Upper lobe of right lung (tissue), 1 donor: Measurements from ENCODE around the gene CUL2. TPM values are rescaled to one million over a fixed set of nuclear protein-coding genes. Genes with fewer than 3 reads are reported as not detected.

Source experiments
- ATAC-seq: fragments of 200-7000 bp; cut with Tn5 transposase; one replicate; pipeline ENCODE4 v1.9.1; 2020; ENCODE audit warnings: mild to moderate bottlenecking, moderate library complexity
- DNase-seq: peaks from one replicate; pipeline ENCODE4 v3.0.0-alpha.2; 2020
- H3K27ac ChIP-seq: fragments of 200-600 bp; one replicate; pipeline ENCODE4 v1.8.0; 2022
- H3K27me3 ChIP-seq: fragments of 200-600 bp; one replicate; pipeline ENCODE4 v1.8.0; 2022; ENCODE audit warnings: mild to moderate bottlenecking
- H3K36me3 ChIP-seq: fragments of 200-600 bp; one replicate; pipeline ENCODE4 v1.8.0; 2022
- H3K4me1 ChIP-seq: fragments of 200-600 bp; one replicate; pipeline ENCODE4 v1.8.0; 2022
- H3K4me3 ChIP-seq: fragments of 200-600 bp; one replicate; pipeline ENCODE4 v1.8.0; 2022; ENCODE audit warnings: mild to moderate bottlenecking
- H3K9me3 ChIP-seq: fragments of 200-600 bp; one replicate; pipeline ENCODE4 v1.8.0; 2022
- intact Hi-C: fragments of 100-400 bp; cut with DNase I; formaldehyde crosslinking; loops from one replicate; pipeline ENCODE4 v1.11.0; 2022
- total RNA-seq: library from RNA; stranded (reverse); fragmentation: NEBNext Ultra II Directional; extraction: Animal tissue kit (Norgen Biotek cat#: 25700); gene quantifications from one replicate; pipeline ENCODE4 v1.2.1, GENCODE V29; 2021
- TF ChIP-seq, protein P1 (sequence below): fragments of 200-600 bp; IDR thresholded peaks from one replicate; pipeline ENCODE4 v1.8.0; 2022; ENCODE audit warnings: antibody characterized with exemption
- donor health status: DM: no; HTN: yes; CAD: no; lungs with severe emphysema.

CUL2 gene
- total RNA-seq, 1 donor from 2014 or later, result 33.0 TPM

DNA sequence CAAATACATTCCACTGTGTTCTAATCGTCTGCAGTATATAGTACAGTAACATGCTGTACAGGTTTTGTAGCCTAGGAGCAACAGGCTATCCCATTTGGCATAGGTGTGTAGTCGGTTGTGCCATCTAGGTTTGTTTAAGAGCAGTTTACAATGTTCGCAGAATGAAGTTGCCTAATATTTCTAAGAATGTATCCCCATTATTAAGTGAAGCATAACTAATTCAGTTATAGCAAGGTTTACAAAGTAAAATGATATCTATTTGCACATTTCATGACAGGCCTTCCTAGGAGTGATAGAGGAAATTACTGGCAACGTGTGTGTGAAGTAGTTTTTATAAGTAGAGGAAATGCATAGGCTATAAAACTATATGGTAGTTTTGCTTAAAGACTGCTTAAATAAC lies 40.5 kb upstream of the CUL2 start:
- ATAC-seq, result no peak
- H3K4me1 ChIP-seq, result peaks cover 21% of the 10 kb centered on the region
- intact Hi-C loops, result no loop called here
- H3K4me3 ChIP-seq, result no peak overlapping the region
- H3K27ac ChIP-seq, result no peak overlapping the region
- no peaks in the 10 kb centered on the region for H3K36me3 ChIP-seq
- no peaks in the 10 kb centered on the region for H3K9me3 ChIP-seq
- no peaks in the 10 kb centered on the region for H3K27me3 ChIP-seq
- TF ChIP-seq, protein P1, sequence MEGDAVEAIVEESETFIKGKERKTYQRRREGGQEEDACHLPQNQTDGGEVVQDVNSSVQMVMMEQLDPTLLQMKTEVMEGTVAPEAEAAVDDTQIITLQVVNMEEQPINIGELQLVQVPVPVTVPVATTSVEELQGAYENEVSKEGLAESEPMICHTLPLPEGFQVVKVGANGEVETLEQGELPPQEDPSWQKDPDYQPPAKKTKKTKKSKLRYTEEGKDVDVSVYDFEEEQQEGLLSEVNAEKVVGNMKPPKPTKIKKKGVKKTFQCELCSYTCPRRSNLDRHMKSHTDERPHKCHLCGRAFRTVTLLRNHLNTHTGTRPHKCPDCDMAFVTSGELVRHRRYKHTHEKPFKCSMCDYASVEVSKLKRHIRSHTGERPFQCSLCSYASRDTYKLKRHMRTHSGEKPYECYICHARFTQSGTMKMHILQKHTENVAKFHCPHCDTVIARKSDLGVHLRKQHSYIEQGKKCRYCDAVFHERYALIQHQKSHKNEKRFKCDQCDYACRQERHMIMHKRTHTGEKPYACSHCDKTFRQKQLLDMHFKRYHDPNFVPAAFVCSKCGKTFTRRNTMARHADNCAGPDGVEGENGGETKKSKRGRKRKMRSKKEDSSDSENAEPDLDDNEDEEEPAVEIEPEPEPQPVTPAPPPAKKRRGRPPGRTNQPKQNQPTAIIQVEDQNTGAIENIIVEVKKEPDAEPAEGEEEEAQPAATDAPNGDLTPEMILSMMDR, result no peak
- DNase-seq, result no peak

DNA sequence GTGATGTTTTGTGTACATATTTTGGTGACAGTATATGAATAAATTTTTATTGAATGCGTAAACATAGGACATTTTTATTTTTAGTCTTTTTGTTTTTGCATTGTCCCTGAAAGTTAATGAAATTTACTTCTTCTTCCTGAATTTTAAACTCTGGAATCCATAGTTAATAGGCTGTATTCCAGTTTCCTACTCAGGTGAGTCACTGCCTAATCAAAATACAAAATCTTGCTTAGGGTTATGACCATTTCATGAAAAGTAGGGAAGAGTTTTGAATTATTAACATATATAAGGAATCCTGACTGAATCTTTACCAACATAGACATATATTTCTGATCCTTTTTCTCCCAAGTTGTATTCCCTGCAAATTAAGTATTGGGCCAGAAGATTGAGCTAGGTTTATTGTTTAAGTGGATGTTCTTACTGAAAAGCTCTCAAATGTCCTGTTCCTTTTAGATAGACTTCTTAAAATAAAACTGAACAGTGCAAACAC lies 39.1 kb upstream of the CUL2 start:
- ATAC-seq, result no peak
- Histone ChIP-seq H3K27me3 (no peaks in the 10 kb centered on the region), H3K9me3 (no peaks in the 10 kb centered on the region), H3K27ac (no peak overlapping the region), H3K4me3 (no peak overlapping the region), H3K4me1 (peaks cover 21% of the 10 kb centered on the region), H3K36me3 (no peaks in the 10 kb centered on the region)
- TF ChIP-seq, protein P1, result no peak
- DNase-seq, result no peak
- intact Hi-C loops, result no loop called here

DNA sequence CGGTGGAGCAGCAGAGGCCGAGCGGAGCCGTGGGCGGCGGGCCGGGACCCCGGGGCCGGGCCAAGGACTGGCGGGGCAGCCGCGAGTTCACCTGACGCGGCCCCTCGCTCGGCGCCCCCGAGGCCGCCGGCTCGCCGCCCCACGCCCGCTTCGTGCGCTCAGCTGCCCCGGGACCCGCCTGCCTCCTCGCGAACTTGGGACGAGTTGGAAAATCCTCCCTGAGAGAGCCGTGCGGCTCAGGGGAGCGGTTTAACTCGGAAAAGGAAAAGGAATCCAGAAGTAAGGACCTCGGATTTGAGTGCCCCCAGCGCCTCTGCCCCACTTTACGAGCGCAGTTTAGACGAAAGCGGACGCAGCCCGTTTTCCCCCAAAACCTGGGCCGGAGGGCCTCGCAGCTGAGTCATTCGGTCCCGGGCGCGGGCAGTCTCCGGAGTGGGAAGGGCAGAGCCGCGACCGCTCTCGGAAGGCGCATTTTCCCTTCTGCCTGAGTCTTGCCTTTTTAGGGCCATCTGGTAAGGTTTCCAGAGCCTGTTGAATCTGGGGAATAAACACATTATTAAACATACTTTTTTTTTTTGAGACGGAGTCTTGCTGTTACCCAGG lies 37.2 kb upstream of the CUL2 start:
- peak overlapping the region; percentile 97 for H3K27ac ChIP-seq
- H3K27me3 ChIP-seq, result no peaks in the 10 kb centered on the region
- peak; percentile 86 for DNase-seq
- H3K36me3 ChIP-seq, result no peaks in the 10 kb centered on the region
- peak; percentile 13 for ATAC-seq
- H3K9me3 ChIP-seq, result no peaks in the 10 kb centered on the region
- TF ChIP-seq, protein P1, result no peak
- intact Hi-C loops, result no loop called here
- peak overlapping the region; percentile 64 for H3K4me3 ChIP-seq
- H3K4me1 ChIP-seq, result peaks cover 21% of the 10 kb centered on the region

DNA sequence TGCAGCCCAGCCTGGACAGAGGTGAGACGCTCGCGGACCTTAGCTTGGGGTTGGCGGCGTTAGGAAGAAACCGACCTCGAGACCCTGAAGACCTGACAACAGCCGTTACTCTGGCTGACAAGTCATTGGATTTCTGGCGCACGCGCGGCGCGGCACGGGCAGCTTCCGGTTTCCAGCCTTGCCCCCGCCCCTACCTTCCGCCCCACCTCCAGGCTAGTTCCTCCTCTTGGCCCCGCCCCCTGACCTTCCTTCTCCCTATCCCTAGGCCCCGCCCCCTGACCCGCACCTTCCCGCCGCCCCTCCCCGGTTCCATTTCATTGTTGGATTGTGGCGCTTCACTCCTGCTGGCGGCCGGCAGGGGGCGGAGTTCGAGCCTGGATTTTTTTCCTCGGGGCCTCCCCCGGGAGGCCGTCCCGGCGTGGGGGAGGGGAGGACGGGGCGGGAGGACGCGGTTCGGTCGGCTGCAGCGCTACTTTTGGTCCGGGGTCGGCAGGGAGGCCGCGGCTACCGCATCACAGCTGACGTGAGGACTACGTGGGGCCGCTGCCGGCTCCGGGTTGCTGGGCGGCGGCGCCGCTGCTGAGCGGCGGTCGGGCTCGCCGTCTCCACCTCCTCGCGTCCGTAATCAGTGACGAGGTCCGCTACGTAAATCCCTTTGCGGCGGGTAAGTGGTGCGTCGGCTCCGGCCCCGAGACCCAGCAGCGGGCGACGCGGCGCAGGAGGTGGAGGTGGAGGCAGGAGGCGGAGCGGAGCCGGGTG lies 36.6 kb upstream of the CUL2 start, which contains the start of gene CREM:
CREM (plus strand) TSS at position 317 of the 759 bp plus-strand sequence. CDS start 10,990 bp downstream, outside the sequence.
- H3K4me3 ChIP-seq, result peak within 1 kb of the TSS; percentile 64
- DNase-seq, result peak; percentile 100
- ATAC-seq, result peak; percentile 97
- TF ChIP-seq, protein P1, result peak; percentile 84
- H3K27me3 ChIP-seq, result no peaks in the 10 kb centered on the region
- intact Hi-C loops, result no loop called here
- peaks cover 21% of the 10 kb centered on the region for H3K4me1 ChIP-seq
- no peaks in the 10 kb centered on the region for H3K36me3 ChIP-seq
- no peaks in the 10 kb centered on the region for H3K9me3 ChIP-seq
- peak within 1 kb of the TSS; percentile 97 for H3K27ac ChIP-seq

DNA sequence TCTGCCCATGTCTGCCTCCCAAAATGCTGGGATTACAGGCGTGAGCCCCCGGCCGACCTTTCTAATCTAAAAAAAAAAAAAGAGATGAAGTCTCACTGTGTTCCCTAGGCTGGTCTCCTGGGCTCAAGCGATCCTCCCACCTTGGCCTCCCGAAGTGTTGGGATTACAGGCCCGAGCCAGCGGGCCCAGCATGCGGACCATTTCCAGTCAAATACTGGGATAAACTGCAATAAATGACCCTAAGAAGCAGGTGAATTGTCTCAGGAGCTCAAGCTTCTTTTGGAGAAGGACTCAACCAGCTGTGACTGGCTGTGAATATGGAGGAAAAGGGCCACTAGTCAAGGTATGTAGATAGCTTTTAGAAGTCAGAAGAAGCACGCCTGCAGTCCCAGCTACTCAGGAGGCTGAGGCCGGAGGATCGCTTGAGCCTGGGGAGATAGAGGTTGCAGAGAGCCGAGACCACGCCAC lies 36.0 kb upstream of the CUL2 start:
- no peaks in the 10 kb centered on the region for H3K36me3 ChIP-seq
- peaks cover 21% of the 10 kb centered on the region for H3K4me1 ChIP-seq
- intact Hi-C loops, result no loop called here
- H3K27me3 ChIP-seq, result no peaks in the 10 kb centered on the region
- TF ChIP-seq, protein P1, result no peak
- DNase-seq, result no peak
- H3K27ac ChIP-seq, result peak overlapping the region; percentile 97
- no peaks in the 10 kb centered on the region for H3K9me3 ChIP-seq
- no peak for ATAC-seq
- H3K4me3 ChIP-seq, result peak overlapping the region; percentile 64
